Muscle layer of colon (tissue), 2 donors: ENCODE data around the gene GPX7.

ENCODE experiments used
- H3K27ac ChIP-seq: one replicate; pipeline ENCODE4 v1.7.0; 2013; ENCODE audit warnings: low read depth, mild to moderate bottlenecking, low read length, moderate library complexity
- H3K27me3 ChIP-seq, 2 donors: one replicate each; pipeline ENCODE4 v1.7.0; 2013; ENCODE audit warnings: low read length in 2 of 2, mild to moderate bottlenecking in 2 of 2; ENCODE audit not compliant: insufficient read depth in 2 of 2, control insufficient read depth in 1 of 2
- H3K36me3 ChIP-seq: one replicate; pipeline ENCODE4 v1.7.0; 2013; ENCODE audit warnings: mild to moderate bottlenecking, low read length; ENCODE audit not compliant: insufficient read depth
- H3K4me1 ChIP-seq: one replicate; pipeline ENCODE4 v1.7.0; 2013; ENCODE audit warnings: mild to moderate bottlenecking, low read length; ENCODE audit not compliant: insufficient read depth
- H3K4me3 ChIP-seq, 2 donors: one replicate each; pipeline ENCODE4 v1.7.0; 2013; ENCODE audit warnings: low read length in 2 of 2, low read depth in 1 of 2, mild to moderate bottlenecking in 1 of 2, moderate library complexity in 1 of 2
- H3K9ac ChIP-seq: one replicate; pipeline ENCODE4 v1.7.0; 2013; ENCODE audit warnings: low read length
- H3K9me3 ChIP-seq: one replicate; pipeline ENCODE4 v1.7.0; 2013; ENCODE audit warnings: mild to moderate bottlenecking, low read length
- donor health status: abdominal sarcoma.
- donor health status: Adenocarcinoma of cecum.

GPX7 gene

DNA sequence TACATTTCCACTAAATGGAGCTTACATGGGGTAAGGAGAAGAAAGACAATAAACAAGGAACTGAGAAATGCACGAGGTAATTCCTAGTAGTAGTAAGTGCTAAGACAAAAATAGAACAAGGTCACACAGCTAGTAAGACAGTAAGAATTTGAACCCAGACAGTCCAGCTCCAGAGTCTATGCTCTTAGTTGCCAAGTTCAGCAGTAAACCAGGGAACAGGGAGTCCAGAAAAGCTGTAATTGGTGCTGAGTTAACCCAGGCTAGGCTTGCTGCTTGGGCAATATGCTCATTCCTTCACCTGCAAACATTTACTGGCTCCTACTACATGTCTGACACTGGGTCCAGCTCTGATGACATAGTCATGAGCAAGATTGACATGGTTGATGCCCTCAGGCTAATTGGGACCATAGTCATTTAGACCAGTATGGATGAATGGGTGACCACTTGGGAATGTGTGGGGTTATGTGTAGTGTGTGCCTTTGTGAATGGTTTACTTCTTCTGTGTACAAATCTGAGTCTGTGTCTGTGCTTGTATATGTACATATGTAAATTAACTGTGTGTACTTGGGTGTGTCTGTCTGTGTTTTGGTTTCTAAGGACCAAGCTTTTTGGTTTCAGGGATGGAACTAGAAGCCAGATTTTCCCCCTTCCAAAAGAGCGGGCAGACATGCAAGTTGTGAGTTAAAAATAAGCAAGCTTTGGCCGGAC, 2.0 kb downstream of the GPX7 start:
- H3K9ac ChIP-seq: no peak overlapping the region
- no peaks in the 10 kb centered on the region for H3K27me3 ChIP-seq
- no peaks in the 10 kb centered on the region for H3K9me3 ChIP-seq
- H3K4me1 ChIP-seq: peaks cover 25% of the 10 kb centered on the region
- H3K36me3 ChIP-seq: peaks cover 10% of the 10 kb centered on the region
- H3K27ac ChIP-seq: no peak overlapping the region
- no peak overlapping the region for H3K4me3 ChIP-seq

DNA sequence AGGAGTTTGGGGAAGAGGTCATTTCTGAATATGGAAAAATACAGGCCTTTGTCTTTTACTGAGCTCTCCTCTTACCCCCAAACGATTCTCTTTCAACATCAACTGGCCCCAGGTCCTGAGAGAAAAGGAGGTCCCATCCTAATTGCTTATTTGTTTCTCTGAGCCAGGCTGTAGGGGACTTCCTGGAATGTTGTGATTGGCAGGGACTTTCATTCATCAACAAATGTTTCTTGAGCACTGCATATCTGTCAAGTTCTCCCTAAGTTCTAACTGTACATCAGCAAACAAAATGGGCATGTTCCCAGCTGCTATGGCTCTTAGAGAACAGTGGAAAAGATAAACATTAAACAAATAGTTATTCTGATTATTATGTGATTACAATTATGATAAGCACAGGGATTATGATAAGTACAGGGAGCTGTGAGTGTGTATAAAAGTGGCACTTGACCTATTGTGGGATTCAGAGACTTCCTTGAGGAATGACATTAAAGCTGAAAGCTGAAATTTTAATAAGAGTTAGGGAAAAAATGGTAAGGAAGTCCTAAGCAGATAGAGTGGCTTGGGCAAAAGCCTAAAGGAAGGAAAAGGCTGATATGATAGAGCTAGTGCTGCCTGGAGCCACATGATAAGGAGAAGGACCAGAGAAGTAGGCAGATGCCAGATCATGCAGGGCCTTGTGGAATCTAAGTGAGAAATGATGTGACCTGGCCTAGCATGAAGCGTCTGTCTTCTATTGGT, 11.6 kb downstream of the GPX7 start:
- H3K27ac ChIP-seq: no peak overlapping the region
- no peak overlapping the region for H3K9ac ChIP-seq
- H3K9me3 ChIP-seq: no peaks in the 10 kb centered on the region
- H3K4me1 ChIP-seq: no peaks in the 10 kb centered on the region
- no peaks in the 10 kb centered on the region for H3K36me3 ChIP-seq
- no peaks in the 10 kb centered on the region for H3K27me3 ChIP-seq
- no peak overlapping the region for H3K4me3 ChIP-seq

DNA sequence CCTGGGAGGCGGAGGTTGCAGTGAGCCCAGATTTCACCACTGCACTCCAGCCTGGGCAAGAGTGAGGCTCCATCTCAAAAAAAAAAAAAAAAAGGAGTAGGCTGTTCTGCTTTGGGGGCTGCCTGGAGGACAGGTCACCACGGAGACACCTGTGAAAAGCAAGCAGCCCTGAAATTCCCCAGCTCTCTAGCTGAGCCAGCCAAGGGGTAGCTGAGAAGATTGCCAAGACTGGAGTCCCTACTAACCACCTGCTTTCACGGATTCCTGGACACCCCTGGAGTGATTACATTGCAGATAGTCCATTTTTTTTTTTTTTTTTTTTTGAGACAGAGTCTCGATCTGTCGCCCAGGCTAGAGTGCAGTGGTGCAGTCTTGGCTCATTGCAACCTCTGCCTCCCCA, 12.5 kb downstream of the GPX7 start:
- H3K36me3 ChIP-seq: no peaks in the 10 kb centered on the region
- H3K4me3 ChIP-seq: no peak overlapping the region
- H3K9me3 ChIP-seq: no peaks in the 10 kb centered on the region
- no peak overlapping the region for H3K27ac ChIP-seq
- H3K9ac ChIP-seq: no peak overlapping the region
- no peaks in the 10 kb centered on the region for H3K27me3 ChIP-seq
- no peaks in the 10 kb centered on the region for H3K4me1 ChIP-seq

DNA sequence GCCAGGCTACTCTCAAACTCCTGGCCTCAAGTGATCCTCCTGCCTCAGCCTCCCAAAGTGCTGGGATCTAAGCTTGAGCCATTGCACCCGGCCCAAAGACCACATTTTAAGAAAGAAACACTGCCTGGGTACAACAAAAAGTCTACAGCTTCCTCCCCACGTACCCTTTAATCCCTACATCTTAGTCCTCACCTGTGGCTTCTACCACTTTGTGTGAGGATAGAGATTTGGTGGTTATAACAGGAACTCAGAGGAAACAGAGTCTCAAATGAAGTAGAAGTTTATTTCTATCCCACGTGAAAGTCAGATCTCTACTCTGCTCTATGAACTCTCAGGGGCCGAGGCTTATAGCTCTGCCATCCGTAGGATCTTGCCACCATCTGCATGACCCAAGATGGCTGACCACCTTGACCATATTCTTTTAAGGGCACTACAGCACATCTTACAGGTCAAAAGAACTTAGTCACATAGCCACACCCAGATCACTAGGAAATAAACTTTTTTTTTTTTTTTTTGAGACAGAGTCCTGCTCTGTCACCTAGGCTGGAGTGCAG, 13.4 kb downstream of the GPX7 start:
- Histone ChIP-seq H3K9ac (no peak overlapping the region), H3K27me3 (no peaks in the 10 kb centered on the region), H3K4me3 (no peak overlapping the region), H3K9me3 (no peaks in the 10 kb centered on the region), H3K27ac (no peak overlapping the region), H3K36me3 (no peaks in the 10 kb centered on the region), H3K4me1 (no peaks in the 10 kb centered on the region)

DNA sequence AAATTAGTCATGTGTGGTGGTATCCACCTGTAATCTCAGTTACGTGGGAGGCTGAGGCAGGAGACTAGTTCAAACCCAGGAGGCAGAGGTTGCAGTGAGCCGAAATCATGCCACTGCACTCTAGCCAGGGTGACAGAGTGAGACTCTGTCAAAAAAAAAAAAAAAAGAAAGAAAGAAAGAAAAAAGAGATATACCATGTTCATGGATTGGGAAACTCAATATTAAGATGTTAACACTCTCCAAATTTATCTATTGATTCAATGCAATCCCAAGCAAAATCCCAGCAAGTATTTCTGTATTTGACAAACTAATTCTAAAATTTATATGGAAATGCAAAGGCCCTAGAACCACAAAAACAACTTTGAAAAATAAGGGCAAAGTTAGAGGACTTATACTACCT, 19.8 kb downstream of the GPX7 start:
- Histone ChIP-seq H3K4me3 (no peak overlapping the region), H3K4me1 (no peaks in the 10 kb centered on the region), H3K9me3 (peaks cover 7% of the 10 kb centered on the region), H3K27ac (no peak overlapping the region), H3K36me3 (no peaks in the 10 kb centered on the region), H3K9ac (no peak overlapping the region), H3K27me3 (no peaks in the 10 kb centered on the region)

DNA sequence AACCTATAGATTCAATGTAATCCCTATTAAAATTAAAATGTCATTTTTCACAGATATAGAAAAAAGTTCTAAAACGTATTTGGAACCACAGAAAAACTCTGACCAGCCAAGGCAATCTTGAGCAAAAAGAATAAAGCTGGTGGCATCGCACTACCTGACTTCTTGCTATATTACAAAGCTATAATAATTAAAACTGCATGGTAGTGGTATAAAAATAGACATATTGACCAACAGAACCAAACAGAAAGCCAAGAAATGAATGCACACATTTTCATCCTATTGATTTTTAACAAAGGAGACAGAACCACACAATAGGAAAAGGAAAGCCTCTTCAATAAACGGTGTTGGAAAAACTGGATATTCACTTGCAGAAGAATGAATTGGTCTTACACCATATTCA, 21.6 kb downstream of the GPX7 start:
- no peak overlapping the region for H3K4me3 ChIP-seq
- no peaks in the 10 kb centered on the region for H3K27me3 ChIP-seq
- H3K9me3 ChIP-seq: peaks cover 7% of the 10 kb centered on the region

DNA sequence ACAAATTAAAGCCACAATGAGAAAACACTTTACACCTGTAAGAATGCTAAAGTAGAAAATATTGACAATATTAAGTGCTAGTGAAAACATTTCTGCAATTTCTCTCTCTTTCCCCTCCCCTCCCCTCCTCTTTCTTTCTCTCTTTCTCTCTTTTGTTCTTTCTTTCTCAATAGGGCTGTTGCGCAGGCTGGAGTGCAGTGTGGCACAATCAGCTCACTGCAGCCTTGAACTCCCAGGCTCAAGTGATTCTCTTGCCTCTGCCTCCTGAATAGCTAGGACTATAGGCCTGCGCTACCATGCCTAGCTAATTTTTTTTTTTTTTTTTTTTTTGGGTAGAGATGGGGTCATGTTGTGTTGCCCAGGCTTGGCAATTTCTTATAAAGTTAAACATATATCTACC, 24.9 kb downstream of the GPX7 start:
- H3K4me3 ChIP-seq: no peak overlapping the region
- H3K4me1 ChIP-seq: no peaks in the 10 kb centered on the region
- peaks cover 1 to 7% of the 10 kb centered on the region in 2 donors for H3K27me3 ChIP-seq
- no peaks in the 10 kb centered on the region for H3K36me3 ChIP-seq
- H3K9me3 ChIP-seq: no peaks in the 10 kb centered on the region
- H3K27ac ChIP-seq: no peak overlapping the region
- no peak overlapping the region for H3K9ac ChIP-seq

More for the DNA sequence above, 21.6 kb downstream of the GPX7 start:
- Histone ChIP-seq H3K36me3 (no peaks in the 10 kb centered on the region), H3K4me1 (no peaks in the 10 kb centered on the region), H3K9ac (no peak overlapping the region), H3K27ac (no peak overlapping the region)

DNA sequence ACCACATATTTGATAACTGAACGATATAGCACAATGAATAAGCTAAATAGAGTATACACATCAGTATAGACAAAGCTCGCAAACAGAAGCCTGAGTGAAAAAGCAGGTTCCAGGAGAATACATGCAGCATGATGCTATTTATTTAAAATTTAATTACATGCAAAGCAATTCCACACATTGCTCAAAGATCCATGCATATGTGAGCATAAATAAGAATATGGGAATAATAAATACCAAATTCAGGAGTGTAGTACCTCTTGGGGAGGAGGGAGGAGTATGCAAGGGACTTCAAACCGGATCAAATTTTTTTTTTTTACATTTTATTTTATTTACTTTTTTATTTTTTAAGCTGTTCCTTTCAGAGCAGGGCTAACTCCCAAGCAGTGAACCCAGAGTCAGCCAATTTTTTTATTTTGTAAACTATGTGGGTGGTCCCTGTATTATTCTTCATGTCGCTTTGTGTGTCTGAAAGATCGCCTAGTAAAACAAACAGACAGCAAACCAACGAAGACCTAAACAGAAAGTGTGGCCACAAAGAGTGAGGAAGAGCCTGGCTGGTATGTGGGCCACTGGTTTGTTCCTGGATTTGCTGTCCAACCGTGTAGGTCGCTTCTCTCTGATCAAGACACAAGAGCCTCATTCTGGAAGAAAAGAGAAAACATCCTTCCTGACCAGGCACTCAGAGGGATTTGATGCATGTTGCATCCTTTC, 26.6 kb downstream of the GPX7 start:
- Histone ChIP-seq H3K27me3 (peaks cover 10 to 22% of the 10 kb centered on the region in 2 donors), H3K4me3 (no peak overlapping the region), H3K27ac (no peak overlapping the region), H3K9me3 (no peaks in the 10 kb centered on the region), H3K9ac (no peak overlapping the region), H3K4me1 (no peaks in the 10 kb centered on the region), H3K36me3 (no peaks in the 10 kb centered on the region)

DNA sequence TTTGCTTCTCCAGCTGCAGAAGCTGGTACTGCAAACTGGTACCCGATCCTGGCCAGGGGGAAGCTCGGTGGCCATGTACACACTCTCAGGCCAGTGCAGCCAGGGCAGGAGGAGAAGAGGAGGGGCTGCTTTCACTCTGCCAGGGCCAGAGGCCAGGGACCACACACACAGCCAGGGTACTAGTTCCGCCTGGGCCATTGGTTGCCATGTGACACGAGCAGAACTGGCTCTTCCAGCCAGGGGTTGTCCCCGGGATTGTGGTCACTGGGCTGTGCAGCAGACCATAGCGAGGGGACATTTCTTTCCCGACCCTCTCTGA, 27.1 kb downstream of the GPX7 start:
- Histone ChIP-seq H3K27ac (no peak overlapping the region), H3K4me3 (no peak overlapping the region), H3K27me3 (peaks cover 16 to 22% of the 10 kb centered on the region in 2 donors), H3K9me3 (no peaks in the 10 kb centered on the region), H3K4me1 (no peaks in the 10 kb centered on the region), H3K36me3 (no peaks in the 10 kb centered on the region), H3K9ac (no peak overlapping the region)

DNA sequence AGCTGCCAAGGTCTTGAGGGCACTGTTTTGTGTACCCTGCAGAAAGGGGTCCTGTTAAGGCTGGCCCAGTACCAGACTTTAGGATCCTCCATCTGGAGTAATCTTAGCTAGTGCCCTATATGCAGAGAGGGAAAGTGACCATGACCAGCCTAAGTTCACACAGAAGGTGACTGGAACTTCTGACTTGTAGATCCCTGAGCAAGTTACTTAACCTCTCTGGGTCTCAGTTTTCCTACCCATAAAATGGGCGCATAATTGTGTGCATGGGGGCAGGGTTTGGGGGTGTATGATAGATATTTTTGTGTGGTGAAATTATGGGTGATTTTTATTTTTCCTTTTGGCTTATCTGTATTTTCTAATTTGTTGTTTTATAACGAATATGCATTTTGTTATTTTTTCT, 27.5 kb downstream of the GPX7 start:
- peaks cover 16 to 22% of the 10 kb centered on the region in 2 donors for H3K27me3 ChIP-seq

DNA sequence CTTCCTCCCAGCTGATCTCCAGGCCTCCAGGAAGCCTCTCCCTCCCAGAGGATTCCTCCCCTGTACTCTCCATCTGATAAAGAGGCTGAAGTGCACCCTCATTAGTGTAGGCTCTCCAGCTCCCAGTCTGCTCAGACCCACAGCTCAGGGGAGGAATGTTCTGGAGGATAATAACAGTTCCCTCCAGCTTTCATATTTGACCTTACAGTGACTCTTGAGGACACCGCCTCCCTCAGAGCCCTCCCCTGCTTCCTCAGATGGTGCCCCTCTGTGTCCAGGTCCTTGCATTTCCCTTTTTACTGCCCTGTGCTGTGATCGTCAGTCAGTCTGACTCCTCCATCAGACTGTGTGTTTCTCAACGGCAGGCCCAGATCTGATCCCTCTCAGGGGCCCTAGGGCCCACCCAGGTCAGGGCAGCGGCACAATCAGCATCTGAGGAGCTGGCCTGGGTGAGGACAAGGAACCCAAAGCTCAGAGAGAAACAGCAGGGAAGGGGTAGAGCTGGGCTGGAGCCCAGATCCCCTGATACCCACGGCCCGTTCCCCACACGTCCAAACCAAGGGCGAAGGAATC, 29.7 kb downstream of the GPX7 start:
- Histone ChIP-seq H3K9me3 (no peaks in the 10 kb centered on the region), H3K4me1 (no peaks in the 10 kb centered on the region), H3K27ac (no peak overlapping the region), H3K9ac (no peak overlapping the region), H3K4me3 (no peak overlapping the region), H3K27me3 (peaks cover 16 to 22% of the 10 kb centered on the region in 2 donors), H3K36me3 (no peaks in the 10 kb centered on the region)

More for the DNA sequence above, 27.5 kb downstream of the GPX7 start:
- Histone ChIP-seq H3K9ac (no peak overlapping the region), H3K4me1 (no peaks in the 10 kb centered on the region), H3K27ac (no peak overlapping the region), H3K4me3 (no peak overlapping the region), H3K36me3 (no peaks in the 10 kb centered on the region), H3K9me3 (no peaks in the 10 kb centered on the region)
